Right forelimb (tissue), 1 donor: ENCODE results near the gene PLVAP.

Experiments
- DNase-seq: peaks from one replicate; pipeline ENCODE4 v3.0.0-alpha.2; 2018

Gene PLVAP

DNA sequence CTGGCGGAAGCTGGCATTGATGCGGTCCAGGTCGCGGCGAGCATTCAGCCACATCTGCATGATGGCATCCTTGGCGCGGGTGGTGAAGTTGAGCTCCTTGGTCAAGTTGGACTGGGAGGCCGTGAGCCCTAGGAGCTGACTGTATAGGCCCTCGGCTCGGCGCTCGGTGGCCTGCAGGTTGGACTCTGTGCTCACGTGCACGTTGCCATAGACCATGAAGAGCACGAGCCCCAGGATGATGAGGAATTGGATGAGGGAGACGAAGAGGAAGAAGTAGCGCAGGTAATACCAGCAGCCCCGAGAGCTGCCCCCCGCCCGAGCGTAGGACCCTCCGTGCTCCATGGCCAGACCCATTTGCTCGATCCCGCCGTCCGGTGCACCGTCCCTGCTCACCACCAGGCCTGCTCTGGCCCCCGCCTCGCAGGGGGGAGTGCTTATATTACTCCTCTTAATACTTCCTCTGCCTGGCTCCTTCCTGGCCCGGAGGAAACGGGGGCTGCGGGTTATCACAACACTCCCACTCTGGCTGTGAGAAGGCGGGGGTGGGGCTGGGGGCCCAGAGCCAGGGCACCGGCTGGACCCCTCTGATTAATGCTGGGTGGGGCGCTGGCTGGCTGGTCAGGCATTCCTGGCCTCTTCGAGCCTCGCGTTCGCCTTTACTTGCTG is at the start of gene PLVAP:
Gene PLVAP, minus strand, starts transcription at position 408 of the 666 bp plus-strand sequence. Its CDS starts 54 bp downstream, at position 354.
- DNase-seq = no peak

- no peak for DNase-seq
These were observed 47.7 kb upstream of the PLVAP start for GRCh38 chr19:17424743-17425365.

- no peak for DNase-seq
These were observed 46.5 kb upstream of the PLVAP start for GRCh38 chr19:17423429-17424208.

GRCh38 chr19:17421942-17422341 is 44.8 kb upstream of the PLVAP start:
- no peak for DNase-seq

DNA sequence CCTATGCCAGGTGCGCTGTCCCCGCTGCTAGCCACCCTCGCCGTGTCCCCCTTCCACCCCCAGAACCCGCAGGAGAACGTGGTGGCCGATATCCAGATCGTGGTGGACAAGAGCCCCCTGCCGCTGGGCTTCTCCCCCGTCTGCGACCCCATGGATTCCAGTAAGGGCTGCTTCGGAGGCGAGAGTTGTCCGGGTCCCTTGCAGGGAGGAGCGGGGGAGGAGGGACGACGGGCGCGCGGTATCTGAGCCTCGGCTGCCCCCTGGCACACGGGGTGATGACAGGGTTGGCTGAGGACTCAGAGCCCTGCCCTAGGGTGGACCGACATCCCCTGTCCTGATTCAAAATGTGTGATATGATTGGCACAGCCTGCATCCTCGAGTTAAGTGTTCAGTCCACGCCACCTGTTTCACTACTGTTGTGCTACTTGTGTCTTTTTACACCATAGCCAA is 43.4 kb upstream of the PLVAP start:
- peak; percentile 64 for DNase-seq

- peak; percentile 99 for DNase-seq
These were observed 42.7 kb upstream of the PLVAP start, which contains the start of gene MVB12A for GRCh38 chr19:17419621-17420474. Gene MVB12A (plus strand): TSS chr19:17420047. CDS start chr19:17420136, 89 bp downstream.

GRCh38 chr19:17419154-17419620 is 42.0 kb upstream of the PLVAP start:
- DNase-seq = no peak

GRCh38 chr19:17418710-17419109 is 41.6 kb upstream of the PLVAP start:
- DNase-seq = no peak

DNA sequence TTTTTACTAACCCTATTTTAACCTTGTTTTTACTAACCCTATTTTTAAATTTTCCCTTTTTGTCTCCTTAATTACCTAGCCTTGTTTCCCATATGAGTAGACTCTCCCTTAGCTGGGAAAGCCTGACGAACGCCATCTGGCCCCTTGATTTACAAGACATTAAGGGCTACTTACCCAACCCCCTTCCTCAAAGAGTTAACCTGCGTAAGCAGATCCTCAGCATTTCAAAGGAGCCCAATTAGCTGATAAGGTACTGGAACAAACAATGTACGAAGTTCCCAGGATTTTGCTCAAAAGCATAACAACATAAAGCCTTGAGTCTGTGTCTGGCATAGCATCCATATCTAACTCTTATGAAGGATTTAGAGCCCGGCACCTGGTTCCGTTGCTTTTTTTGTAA is 38.0 kb upstream of the PLVAP start:
- DNase-seq = no peak

DNA sequence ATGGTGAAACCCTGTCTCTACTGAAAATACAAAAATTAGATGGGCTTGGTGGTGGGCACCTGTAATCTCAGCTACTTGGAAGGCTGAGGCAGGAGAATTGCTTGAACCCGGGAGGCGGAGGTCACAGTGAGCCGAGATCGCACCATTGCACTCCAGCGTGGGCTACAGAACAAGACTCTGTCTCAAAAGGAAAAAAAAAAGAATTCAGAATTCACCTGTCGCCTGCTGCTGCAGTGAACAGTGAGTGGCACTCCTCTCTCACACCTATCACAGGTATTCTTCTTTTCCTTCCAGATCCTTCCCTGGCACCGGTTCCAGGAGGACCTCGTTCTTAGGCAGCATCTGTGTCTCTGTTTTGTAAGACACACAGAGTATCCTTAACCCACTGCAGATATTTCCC is 37.0 kb upstream of the PLVAP start:
- DNase-seq = no peak

GRCh38 chr19:17411801-17412200 is 34.7 kb upstream of the PLVAP start:
- DNase-seq = no peak

DNA sequence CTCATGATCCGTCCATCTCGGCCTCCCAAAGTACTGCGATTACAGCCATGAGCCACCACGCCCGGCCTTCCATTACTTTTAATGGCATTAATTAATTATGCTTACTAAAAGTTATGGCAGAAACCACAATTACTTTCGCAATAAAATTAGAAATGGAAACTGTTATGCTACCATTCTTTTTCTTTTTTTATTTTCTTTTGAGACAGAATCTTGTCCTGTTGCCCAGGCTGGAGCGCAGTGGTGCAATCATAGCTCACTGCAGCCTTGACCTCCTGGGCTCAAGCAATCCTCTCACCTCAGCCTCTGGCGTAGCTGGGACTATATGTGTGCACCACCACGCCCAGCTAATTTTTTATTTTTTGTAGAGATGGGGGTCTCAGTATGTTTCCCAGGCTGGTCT is 32.8 kb upstream of the PLVAP start:
- DNase-seq = no peak

- DNase-seq = no peak
These were observed 29.7 kb upstream of the PLVAP start for GRCh38 chr19:17406887-17407196.

DNA sequence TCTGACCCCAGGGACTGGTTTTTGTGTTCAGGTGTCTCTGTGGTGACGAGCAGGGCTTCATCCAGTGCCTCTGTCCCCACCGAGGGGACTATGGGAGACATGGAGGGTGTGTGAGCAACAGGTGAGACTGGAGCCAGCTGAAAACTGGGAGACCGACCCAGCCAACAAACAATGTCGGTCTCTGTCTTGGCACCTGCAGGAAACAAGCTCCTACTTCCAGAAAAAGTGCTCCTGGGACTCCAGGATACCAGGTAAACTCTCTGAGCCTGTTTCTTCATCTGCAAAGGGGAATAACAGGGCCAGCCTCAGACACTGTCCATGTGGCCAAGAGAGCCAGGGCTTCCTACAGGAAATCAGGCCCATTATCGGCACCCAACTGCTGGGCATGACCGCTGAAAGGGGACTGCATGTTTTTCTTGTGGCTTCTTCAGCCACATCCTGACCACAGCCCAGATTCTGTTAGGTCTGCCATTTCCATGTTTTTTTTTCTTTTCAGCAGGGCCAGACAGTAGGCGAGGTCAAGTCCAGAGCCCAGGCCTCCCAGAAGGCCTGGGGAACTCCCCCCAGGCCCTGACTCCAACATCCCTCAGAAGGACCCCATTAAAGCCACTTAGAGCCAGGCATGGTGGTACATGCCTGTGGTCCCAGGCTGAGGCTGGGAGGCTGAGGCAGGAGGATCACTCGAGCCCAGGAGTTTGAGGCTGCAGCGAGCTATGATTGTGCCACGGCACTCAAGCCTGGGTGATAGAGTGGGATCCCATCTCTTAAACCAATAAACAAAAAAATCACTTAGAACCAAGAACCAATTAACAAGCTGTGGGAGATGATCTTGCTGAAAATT is 29.1 kb upstream of the PLVAP start:
- DNase-seq = no peak

- DNase-seq = no peak
These were observed 28.3 kb upstream of the PLVAP start, which contains the start of gene BST2 for GRCh38 chr19:17405250-17406045. Gene BST2 (minus strand): TSS chr19:17405630. CDS start chr19:17405575, 55 bp downstream.

- no peak for DNase-seq
These were observed 27.6 kb upstream of the PLVAP start for GRCh38 chr19:17404621-17405249.

DNA sequence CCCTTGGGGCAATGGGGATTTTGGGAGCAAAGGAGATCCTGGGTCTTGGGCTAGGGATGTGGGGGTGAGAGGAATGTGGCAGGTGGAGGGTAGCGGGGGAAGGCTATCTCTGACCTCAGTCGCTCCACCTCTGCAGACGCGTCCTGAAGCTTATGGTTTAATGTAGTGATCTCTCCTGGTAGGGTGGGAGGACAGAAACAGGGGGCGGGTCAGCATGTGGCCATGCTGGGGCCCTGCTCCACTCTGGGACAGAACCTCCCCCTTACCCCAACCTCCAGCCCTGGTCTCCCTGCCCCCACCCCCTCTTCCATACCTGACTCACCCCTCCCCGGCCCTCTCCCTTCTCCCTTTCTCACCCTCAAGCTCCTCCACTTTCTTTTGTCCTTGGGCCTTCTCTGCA is 26.9 kb upstream of the PLVAP start:
- DNase-seq = no peak

DNA sequence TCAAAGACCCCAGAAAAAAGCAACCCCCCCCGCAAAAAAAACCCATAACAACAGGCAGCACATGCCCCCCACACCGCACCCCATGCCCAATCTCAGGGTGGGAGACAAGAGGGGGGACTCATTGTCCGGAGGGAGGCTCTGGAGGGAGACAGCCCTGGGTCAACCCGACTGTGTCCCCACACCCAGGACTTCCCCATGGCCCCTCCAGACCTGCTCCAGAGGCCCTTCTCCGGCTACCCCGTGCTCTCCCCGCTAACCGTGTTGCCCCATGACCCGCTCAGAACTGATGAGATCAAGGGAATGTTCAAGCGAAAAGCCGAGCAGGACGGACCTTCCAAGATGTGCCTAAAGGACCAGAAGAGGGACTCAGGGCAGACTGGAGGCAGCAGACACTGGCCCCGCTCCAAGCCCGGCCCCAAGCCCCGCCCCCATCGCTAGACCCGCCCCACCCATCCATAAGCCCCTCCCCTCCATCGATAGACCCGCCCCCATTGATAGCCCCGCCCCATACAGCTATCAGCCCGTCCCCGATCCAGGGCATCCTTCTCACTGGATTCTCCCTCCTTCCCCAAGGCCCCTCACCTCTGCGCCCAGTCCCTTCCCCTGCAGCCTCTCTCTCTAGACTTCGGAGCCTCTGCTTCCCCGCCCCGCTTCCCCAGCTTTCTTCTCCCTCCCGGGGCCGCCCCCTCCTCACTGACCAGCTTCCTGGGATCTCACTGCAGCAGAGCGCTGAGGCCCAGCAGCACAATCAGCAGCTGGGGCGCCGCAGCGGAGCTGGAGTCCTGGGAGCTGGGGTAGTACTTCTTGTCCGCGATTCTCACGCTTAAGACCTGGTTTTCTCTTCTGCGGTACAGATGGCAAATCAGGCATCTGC is 26.1 kb upstream of the PLVAP start:
- no peak for DNase-seq

GRCh38 chr19:17401628-17402027 is 24.5 kb upstream of the PLVAP start:
- no peak for DNase-seq
